GM21381 (cell line): ENCODE measurements around the gene ZIC5.
"Not testable (repeated sequence)": the region's sequence is repeated elsewhere in the genome, so short reads cannot be mapped to it uniquely, and the experiment has no call there.

Experiments
- ATAC-seq: cut with Tn5 transposase; IDR thresholded peaks from one replicate; pipeline ENCODE4 v1.9.1; 2021; ENCODE audit warnings: mild to moderate bottlenecking, moderate library complexity; ENCODE audit not compliant: unreplicated experiment

Gene ZIC5

DNA sequence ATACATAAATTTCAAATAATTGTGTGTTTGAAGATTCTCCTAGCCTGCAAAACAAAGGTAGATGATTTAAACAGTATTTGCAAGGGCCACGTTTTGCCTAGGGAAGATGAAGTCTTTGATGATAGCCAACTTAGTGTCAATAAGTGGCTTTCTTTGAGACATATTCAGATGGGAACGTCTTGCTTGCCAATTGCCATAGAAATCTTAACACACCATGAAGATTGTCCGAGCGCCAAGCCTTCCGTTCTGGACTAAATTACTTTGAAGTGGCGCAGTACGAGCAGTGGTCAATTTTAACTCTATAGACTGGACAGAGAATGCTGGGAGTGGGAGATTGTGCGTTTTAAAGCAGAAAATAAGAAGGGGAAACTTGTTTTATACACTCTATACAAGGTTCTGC is 9.9 kb downstream of the ZIC5 start:
- no peak for ATAC-seq

DNA sequence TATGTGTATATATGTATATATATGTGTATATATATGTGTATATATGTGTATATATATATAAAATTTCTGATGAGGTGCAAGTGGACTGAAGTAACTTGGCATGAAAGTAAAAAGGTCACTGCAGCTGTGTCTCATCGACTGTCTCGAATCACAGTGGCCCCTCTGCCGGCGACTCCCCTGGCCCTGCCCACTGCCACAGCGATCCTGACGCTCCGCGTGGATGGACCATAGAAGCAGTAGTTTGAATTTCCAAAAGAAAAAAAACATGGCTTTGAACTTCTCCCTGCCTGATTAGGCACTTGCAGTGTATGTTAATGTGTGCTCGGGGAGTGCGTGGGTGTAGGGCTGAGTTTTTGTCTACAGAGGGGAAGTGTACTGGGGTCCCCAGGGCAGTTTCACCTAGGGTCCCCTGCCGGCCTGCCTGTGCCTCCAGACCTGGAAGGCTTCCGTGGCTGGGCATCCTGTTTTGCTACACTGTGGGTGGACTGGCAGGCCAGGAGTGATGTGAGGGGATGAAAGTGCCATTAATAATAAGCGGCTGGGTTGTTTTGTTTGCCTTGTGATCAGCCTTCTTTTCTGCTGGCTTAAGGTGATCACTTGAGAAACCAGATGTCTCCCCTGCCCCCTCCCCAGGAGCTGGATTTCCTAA is 10.8 kb downstream of the ZIC5 start:
- no peak for ATAC-seq

DNA sequence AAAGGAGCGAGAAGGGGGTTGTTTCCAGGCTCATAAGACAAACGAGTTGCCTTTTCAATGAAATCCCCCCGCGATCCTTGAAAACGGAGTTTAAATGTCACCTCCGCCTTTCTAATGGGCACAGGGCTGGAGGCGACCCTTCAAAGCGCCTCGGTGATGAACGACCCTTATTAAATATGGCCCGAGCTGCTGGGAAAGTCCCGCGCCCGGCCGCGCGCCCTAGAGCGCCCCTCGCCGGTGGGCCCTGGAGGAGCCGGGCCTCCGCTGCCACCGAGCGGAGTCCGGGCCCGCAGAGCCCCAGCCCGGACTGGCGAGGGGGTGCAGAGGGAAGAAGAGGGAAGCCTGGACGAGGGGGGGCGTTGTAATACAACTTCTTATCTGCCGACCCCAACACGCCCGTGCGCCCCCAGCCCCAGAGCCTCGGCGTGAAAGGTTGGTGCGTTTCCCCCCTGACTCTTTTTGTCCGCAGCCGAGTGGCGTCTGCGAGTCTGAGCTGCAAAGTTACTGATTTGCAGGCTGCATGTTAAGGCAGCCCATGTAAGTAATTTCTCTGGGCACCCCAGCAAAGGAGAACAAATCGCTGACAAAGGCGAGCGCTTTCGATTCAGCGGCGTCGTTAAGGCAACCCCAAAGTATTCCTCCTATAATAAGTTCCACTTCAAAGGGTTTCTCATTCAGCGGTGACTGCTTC is 11.9 kb downstream of the ZIC5 start:
- no peak for ATAC-seq

DNA sequence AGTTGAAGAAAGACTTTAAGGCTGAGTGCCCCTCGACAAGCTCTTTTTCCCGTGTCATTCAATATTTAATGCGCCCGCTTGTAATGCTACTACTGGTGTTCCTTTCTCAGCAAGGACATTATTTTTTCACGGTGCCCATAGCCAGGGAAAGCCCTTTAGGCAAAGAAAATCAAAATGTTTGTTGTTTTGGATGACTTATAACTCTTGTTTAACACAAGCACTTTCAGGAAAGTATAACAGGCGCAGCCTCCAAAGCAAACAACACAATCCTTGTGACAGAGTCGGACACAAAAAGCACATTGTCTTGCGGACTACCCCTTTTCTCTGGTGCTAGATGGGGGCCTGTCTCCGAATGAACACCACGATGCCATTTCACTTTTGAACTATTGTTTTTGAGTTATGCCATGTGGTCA is 12.4 kb downstream of the ZIC5 start:
- no peak for ATAC-seq

DNA sequence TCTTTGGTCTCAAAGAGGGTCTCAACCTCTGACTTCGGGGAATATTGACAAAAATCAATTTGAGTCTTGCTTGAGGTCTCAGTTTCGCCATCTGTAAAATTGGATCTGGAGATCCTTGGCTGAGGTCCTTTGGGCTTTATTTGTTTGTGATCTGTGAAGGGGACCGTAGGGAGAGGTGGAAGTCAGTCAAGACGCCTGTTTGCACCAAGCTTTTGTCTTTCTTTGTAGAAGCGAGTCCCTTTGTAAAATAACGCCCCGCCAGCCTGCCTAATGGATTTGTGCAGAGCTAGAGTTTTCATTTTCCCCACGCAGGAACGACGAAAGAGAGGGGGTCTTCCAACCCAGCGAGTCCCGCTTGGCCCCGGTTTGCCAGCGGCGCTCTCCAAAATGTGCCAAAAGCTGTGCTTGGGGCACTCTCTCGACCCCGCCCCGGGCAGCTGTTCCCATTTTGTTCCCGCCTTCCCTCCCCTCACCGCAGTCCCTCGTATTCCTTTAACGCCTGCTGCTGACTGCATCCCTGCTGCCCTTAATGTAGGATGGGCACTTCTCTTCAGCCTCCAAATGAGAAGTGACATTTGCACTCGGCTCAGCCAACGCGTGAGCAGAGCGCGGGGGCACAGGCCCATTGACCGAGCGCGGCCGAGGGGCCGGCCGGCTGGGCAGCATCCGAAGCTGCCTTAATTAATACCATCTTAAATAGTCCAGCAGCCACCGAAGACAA is 13.0 kb downstream of the ZIC5 start:
- ATAC-seq: no peak

DNA sequence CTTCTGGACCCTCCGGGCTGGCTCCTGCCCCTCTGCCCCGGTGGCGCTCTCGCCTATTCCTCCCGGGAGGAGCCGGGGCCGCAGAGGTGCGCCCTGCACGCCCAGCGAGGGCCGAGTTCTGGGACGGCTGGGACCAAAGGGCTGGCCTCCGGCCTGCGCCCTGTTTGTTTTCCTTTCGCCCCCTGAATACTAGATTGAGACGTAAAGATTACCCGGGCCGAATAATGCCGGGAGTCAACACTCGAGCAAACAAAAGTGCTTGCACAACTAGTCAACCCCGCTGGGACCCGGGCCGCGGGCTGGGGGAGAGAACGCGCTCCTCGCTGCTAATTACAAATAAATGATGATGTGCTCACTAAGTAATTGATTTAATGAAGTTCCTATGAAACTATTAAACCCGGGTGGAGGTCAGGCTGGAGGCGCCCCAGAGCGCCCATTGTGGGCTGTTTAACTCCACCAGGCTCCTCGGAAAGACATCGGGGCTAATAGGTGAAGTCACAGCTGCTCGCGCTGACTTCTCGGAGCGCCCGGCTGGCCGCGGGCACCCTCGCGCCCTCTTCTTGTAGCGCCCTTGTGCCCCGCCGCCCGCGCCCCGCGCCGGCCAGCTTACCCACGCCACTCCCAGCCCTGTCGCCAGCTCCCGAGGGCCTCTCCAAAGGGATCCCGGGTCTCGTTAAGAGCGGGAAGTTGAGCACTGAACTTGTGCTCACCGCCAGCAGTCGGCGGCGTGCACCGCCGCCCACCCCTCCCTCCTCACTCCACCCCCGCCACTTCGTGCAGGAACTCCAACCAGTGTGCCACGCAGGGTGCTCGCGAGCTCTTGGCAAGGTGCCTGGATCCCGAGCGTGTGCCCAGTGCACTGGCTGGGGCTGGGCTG is 14.9 kb downstream of the ZIC5 start:
- ATAC-seq: no peak

DNA sequence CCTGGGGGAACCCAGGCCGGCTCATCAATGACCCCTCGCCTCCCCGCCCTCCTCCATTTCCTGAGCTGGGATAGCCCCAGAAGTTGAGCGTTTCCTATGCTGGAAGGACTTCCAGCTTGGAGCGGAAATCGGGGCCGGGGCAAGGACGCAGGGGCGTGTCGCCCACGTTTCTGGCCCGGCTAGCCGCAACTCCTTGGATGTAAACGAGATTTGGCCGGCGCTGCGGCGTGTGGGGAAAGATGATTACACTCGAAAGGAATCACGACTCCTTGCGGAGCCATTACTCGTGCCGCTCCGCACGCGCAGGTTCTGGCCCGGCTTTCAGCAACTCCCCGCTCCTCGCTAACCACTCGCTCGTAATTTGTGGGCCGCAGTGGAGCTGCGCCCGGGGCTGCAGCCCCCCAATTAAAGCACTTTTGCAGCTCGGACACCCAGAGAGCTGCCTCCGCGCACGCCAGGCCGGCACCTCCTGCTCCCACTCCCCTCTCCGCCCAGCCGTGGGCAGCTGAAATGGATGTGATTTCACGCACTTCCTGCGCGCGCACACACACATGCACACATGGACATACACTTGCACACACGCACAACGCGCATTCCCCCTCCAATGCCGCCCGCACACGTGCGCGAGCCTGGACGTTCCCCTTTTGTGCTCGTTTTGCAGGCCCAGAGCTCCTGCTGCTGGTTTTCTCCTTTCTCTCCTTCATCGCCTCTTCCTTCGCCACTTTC is 15.7 kb downstream of the ZIC5 start:
- no peak for ATAC-seq

DNA sequence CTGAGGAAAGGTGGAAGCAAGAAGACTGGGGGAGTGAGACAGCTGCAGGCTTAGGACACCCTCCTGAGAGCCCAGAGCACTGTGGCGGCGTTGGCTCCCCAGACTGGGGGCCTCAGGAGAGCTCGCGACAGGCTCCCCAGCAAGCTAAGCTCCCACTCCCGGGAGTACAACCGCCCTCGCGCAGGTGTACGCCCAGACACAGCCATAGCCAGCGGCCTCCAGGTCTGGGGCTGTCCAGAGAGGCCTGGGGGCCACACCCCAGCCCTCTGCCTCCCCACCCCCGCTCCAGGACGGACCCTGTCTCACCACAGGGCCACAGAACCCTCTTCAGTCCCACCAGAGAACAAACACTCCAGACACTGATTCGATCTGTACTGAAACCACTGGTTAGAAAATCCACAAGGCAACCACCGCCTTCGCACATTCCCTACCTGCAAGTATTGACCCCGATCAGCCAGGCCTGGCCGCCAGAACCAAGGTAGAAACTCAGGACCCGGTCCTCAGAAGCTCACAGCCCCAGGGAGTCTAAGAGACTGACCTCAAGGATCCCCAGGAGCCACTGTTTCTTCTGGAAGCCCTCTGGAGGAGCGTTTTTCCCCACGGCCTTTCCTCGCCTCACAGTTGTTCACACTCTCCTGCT is 16.3 kb downstream of the ZIC5 start:
- no peak for ATAC-seq

DNA sequence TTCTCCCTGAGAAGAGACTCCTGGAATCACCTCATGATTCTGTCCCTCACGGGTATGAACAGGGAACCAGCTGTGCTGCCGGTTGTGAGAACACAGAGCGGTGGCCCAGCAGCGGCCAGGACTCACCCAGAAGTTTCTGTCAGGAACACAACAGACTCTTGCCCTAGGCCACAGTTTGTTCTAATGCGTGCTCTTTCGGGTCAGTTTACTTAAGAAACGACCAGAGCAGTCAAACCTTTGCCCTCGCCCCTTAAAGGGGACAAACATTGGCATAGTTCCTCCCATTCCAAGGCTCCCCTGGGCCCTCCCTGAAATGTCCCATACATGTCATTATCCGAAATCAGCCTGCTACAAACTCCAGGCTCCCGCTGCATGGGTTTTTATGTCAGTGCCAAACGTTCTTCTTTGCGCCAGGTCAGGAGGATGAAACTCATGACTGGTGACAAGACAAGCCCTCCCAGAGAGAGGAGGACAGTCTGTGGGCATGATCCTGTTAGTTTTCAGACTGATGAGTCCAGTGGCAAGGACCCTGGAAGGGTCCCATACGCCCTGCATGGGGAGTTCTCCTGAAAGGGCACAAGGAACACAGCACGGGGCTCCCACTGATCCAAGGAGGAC is 18.3 kb downstream of the ZIC5 start:
- ATAC-seq: no peak

DNA sequence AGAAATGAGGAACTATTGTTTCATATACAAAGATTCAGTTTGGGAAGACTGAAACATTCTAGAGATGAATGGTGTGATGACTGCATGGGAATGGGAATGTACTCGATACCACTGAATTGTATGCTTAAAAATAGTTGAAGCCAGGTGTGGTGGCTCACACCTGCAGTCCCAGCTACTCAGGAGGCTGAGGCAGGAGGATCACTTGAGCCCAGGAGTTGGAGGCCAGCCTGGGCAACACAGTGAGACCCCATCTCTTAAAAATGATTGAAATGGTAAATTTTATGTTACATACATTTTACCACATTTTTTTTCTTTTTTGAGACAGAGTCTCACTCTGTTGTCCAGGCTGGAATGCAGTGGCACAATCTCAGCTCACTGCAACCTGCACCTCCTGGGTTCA is 19.9 kb downstream of the ZIC5 start:
- ATAC-seq: not testable (repeated sequence)

DNA sequence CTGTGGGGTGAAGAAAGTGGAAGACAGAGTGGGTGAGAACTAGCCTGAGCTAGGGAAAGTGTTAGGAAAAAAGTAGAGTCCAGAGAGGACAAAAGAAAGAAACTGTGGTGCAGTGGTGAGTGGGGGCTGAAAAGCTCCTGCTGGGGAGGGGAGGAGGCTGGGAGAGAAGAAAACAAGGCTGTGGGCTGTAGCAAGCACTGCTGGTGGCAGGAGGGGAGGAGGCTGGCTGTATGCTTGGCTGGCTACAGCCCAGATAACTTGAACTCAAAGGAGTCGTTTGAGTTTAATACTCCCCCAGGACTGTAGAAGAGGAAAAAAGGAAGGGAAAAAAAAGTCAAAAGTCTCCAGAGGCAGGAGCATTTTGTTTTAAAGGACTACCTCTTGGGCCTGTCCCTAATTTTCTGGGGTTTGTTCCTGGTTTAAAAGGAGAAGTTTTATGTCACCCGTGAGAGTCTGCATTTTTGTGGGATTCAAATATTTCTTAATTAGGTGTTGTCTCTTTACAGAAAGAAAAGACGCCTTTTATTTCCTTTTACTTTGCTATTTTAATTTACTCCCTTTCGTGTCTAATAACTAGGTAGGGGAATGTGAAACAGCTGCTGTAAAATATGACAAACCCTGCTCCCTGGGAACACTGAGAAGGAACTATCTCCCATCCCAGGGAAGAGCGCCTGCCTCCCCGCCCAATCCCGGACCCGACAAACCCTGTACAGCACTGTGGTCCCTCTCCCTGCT is 21.7 kb downstream of the ZIC5 start:
- ATAC-seq: no peak

DNA sequence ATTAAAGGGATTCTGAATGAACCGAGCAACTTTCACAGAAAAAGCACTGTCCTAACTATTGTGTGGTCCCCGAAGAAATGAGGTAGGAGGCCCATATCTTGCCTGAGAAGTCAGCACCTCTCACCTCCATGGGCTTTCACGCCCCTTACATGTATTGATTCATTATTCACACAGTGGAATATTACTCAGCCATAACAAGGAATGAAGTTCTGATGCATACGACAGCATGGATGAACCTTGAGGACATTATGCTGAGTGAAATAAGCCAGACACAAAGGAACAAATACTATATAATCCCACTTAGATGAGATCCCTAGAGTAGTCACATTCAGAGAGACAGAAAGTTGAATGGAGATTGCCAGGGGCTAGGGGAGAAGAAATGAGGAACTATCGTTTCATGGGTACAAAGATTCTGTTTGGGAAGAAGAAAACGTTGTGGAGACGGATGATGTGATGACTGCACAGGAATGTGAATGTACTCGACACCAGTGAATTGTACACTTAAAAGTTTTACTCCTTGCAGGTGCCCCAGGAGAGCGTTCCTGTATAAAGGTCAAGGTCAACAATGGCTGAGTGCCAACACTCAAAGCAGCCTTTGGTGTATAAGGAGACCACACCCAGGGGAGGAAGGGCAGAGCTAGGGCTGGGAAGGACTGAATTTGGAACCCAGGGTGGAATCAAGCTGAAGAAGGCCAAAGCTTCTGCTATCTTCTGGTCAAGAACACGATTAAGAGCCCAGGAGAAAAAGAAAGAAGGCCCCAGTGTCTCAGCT is 22.5 kb downstream of the ZIC5 start:
- ATAC-seq: no peak

DNA sequence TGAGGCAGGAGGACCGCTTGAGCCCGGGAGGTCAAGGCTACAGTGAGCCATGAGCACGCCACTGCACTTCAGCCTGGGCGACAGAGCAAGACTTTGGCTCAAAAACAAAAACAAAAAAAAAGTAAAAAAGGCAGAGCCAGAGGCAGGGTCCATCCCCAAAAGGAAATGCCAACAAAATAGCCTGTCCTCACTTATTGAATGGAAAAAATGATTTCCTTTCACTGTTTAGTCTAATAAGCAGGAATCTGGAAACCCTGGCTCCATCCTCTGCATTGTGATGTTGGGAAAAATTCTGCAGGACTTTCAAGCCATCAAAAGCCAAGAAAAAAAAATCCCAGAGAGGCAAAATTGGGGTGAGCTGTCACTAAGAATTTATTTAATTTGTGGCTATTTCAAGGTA is 23.2 kb downstream of the ZIC5 start:
- no peak for ATAC-seq

DNA sequence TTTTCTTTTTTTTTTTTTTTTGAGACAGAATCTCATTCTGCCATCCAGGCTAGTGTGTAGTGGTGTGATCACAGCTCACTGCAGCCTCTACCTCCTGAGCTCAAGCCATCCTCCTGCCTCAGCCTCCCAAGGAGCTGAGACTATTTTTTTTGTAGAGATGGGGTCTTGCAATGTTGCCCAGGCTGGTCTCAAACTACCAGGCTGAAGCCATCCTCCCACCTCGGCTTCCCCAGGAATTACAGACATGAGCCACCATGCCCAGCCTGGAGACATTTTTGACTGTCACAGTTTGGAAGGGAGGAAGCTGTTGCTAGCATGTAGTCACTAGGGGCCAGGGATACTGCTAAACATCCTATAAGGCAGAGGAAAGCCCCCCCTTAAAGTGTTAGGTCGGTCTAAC is 23.9 kb downstream of the ZIC5 start:
- ATAC-seq: no peak

DNA sequence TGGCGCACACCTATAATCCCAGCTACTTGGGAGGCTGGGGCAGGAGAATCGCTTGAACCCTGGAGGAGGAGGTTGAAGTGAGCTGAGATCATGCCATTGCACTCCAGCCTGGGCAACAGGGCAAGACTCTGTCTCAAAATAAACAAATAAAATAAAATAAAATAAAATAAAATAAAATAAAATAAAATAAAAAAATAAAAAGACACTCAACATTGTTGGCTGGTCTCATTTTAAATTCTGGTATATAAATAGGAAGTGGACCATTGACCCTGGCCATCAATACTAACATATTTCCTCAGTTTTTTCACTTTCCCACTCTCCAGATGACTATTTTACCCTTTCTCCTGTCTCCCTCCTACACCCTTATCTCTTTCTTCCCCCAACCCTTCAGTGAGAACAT is 26.1 kb downstream of the ZIC5 start:
- not testable (repeated sequence) for ATAC-seq

DNA sequence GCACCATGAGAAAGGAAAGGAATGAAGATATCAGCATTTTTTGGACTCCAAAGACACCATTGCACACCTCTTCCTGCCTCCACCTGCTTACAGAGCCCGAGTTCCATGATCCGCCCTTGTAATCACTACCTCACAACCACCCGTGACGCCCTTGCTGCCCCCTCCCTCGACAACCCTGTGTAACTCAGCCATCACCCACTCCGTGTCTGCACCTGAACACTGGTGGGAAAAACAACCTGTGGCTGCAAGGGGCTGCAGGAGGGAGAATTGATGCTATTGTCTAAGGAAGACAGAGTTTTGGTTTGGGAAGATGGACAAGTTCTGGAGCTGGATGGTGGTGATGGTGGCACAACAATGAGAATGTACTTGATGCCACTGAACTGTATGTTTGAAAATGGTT is 27.0 kb downstream of the ZIC5 start:
- no peak for ATAC-seq

DNA sequence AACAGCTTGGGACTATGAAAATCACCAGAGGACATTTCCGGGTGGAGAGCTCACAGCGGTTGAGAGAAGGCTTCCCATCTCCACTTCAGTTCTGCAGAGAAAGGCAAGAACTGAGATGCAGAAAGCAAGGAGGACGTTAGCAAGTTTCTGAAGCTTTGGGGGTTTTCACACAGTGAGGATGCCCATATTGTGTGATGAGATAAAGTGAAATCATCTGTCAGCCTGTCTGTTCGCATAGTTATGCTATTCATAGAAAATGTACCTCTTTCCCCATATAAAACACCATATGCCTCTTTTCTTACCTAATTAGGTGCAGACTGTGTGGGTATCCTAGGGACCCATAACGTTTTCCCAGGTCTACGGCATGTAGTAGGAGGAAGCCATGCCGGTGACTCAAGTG is 27.5 kb downstream of the ZIC5 start:
- no peak for ATAC-seq

DNA sequence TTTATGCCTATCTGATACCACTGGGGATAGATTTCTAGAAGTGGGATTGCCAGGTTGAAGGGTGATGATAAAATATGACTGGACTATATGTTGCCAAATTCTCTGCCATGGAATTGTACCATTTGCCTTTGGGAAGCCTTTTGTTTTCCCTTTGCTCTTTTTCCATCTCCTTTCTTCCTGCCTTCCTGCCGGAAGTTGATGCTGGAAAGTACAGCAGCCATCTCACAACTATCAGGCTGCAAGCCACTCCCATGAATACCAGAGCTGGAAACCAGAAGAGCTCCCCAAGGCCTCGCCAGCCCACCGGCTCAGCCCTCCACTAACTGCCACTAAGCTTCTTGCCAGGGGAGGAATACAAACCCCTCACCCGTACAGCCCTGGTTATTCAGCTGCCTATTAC is 29.7 kb downstream of the ZIC5 start:
- no peak for ATAC-seq
